Thyroid gland (tissue), 4 donors: ENCODE data around the gene MARCHF9.

Experiments used
- CTCF ChIP-seq, 6 experiments: fragments of 200-600 bp in 3 of 6; fragments of 450-650 bp in 3 of 6; sonication (generic) in 3 of 6; IDR thresholded peaks; one replicate each; pipeline ENCODE4 v1.5.1; 2016 to 2019; ENCODE audit warnings: antibody characterized with exemption in 6 of 6, mild to moderate bottlenecking in 2 of 6, inconsistent platforms in 1 of 6, moderate library complexity in 1 of 6
- POLR2A ChIP-seq, 2 donors: fragments of 450-650 bp; IDR thresholded peaks; one replicate each; pipeline ENCODE4 v1.6.1; 2017; ENCODE audit warnings: antibody characterized with exemption in 2 of 2, mild to moderate bottlenecking in 2 of 2, moderate library complexity in 1 of 2

- no peak for TF ChIP-seq CTCF (IDR thresholded peaks at IDR 0.05)
- no peak for TF ChIP-seq POLR2A (IDR thresholded peaks at IDR 0.05)
These were observed 25.5 kb downstream of the MARCHF9 start for GRCh38 chr12:57780284-57780897.
